Caco-2 (cell line): ENCODE data around the gene DHH. TPM values are rescaled to one million over a fixed set of nuclear protein-coding genes. Genes with fewer than 3 reads are reported as not detected.

Source experiments
- BruUV-seq: library from RNA; stranded (reverse); fragments of 400-500 nt; replicated peaks from 2 replicates; lab custom pipeline; 2021; lab: Mats Ljungman, UMichigan
- CTCF ChIA-PET: fragments of 300-600 bp; sonication (Branson Sonifier 250); formaldehyde crosslinking; loops from one replicate; lab custom pipeline; 2022; ENCODE audit warnings: antibody characterized with exemption; lab: Charles Lee
- POLR2A ChIA-PET: fragments of 300-600 bp; sonication (Branson Sonifier 250); formaldehyde crosslinking; loops from one replicate; lab custom pipeline; 2022; ENCODE audit warnings: antibody characterized with exemption; lab: Charles Lee
- DNase-seq, 2 experiments: peaks; one replicate each; pipeline versions ENCODE4 v3.0.0 to v3.0.0-alpha.2; 2020 to 2022
- H3K27me3 ChIP-seq: replicated peaks from 2 replicates; pipeline ENCODE4 v1.6.0; 2011; ENCODE audit warnings: low read length; ENCODE audit not compliant: control insufficient read depth, insufficient read depth
- H3K36me3 ChIP-seq: 2 replicates; pipeline ENCODE4 v1.5.1; 2011; ENCODE audit warnings: low read length; ENCODE audit not compliant: control insufficient read depth, insufficient read depth
- H3K4me1 ChIP-seq: fragments of 250-450 bp; sonication (Bioruptor Pico); 2 replicates; pipeline ENCODE4 v1.5.1; 2020; ENCODE audit warnings: mild to moderate bottlenecking
- H3K4me3 ChIP-seq: 2 replicates; pipeline ENCODE4 v1.5.1; 2011; ENCODE audit warnings: low read depth, mild to moderate bottlenecking, control low read depth, low read length
- H3K9me3 ChIP-seq: fragments of 250-450 bp; sonication (Bioruptor Pico); 2 replicates; pipeline ENCODE4 v1.5.1; 2020; ENCODE audit warnings: mild to moderate bottlenecking, moderate library complexity
- H3K27ac Mint-ChIP-seq: one replicate; pipeline ENCODE4 v1.8.0; 2022; ENCODE audit warnings: mixed read lengths; ENCODE audit not compliant: unreplicated experiment
- H3K27me3 Mint-ChIP-seq: one replicate; pipeline ENCODE4 v1.8.0; 2022; ENCODE audit warnings: mixed read lengths; ENCODE audit not compliant: insufficient read depth, unreplicated experiment
- H3K36me3 Mint-ChIP-seq: one replicate; pipeline ENCODE4 v1.8.0; 2022; ENCODE audit warnings: mild to moderate bottlenecking, mixed read lengths; ENCODE audit not compliant: insufficient read depth, unreplicated experiment
- H3K4me1 Mint-ChIP-seq: one replicate; pipeline ENCODE4 v1.8.0; 2022; ENCODE audit warnings: low read depth, mixed read lengths; ENCODE audit not compliant: unreplicated experiment
- H3K4me3 Mint-ChIP-seq: one replicate; pipeline ENCODE4 v1.8.0; 2022; ENCODE audit warnings: mild to moderate bottlenecking, moderate library complexity, mixed read lengths; ENCODE audit not compliant: unreplicated experiment
- H3K9me3 Mint-ChIP-seq: one replicate; pipeline ENCODE4 v1.8.0; 2022; ENCODE audit warnings: mixed read lengths; ENCODE audit not compliant: unreplicated experiment
- intact Hi-C: fragments of 100-400 bp; cut with micrococcal nuclease; formaldehyde crosslinking; loops from one replicate; pipeline ENCODE4 v1.10.0; 2022; ENCODE audit not compliant: unreplicated experiment
- total RNA-seq: library from RNA; stranded (reverse); gene quantifications from 2 replicates; pipeline ENCODE4 v1.2.3, GENCODE V29; 2022
- TF ChIP-seq, protein P1 (sequence below), 2 experiments: fragments of 200-600 bp in 1 of 2; IDR thresholded peaks; 1 replicate in 1 of 2; 2 replicates in 1 of 2; pipeline versions ENCODE4 v1.5.1 to v1.8.0; 2011 to 2022; ENCODE audit warnings: antibody characterized with exemption in 1 of 2, control low read depth in 1 of 2, inconsistent platforms in 1 of 2, low read depth in 1 of 2, low read length in 1 of 2, mild to moderate bottlenecking in 1 of 2, moderate library complexity in 1 of 2; ENCODE audit not compliant: insufficient read depth in 1 of 2, severe bottlenecking in 1 of 2, unreplicated experiment in 1 of 2

The DHH gene
- total RNA-seq, 1 experiment from 2014 or later, result 0.16 TPM

- peak overlapping the region; percentile 97 for H3K27ac Mint-ChIP-seq
- ChIA-PET POLR2A (no interaction called here), CTCF (no interaction called here)
- peaks cover 11% of the 10 kb centered on the region for H3K4me1 Mint-ChIP-seq
- no peaks in the 10 kb centered on the region for H3K9me3 Mint-ChIP-seq
- Histone ChIP-seq H3K9me3 (no peaks in the 10 kb centered on the region), H3K4me1 (peaks cover 17% of the 10 kb centered on the region), H3K4me3 (peak overlapping the region; percentile 91), H3K27me3 (no peaks in the 10 kb centered on the region), H3K36me3 (no peaks in the 10 kb centered on the region)
- intact Hi-C loops, result no loop called here
- H3K36me3 Mint-ChIP-seq, result peaks cover 11% of the 10 kb centered on the region
- peak overlapping the region; percentile 83 for H3K4me3 Mint-ChIP-seq
- TF ChIP-seq, protein P1, sequence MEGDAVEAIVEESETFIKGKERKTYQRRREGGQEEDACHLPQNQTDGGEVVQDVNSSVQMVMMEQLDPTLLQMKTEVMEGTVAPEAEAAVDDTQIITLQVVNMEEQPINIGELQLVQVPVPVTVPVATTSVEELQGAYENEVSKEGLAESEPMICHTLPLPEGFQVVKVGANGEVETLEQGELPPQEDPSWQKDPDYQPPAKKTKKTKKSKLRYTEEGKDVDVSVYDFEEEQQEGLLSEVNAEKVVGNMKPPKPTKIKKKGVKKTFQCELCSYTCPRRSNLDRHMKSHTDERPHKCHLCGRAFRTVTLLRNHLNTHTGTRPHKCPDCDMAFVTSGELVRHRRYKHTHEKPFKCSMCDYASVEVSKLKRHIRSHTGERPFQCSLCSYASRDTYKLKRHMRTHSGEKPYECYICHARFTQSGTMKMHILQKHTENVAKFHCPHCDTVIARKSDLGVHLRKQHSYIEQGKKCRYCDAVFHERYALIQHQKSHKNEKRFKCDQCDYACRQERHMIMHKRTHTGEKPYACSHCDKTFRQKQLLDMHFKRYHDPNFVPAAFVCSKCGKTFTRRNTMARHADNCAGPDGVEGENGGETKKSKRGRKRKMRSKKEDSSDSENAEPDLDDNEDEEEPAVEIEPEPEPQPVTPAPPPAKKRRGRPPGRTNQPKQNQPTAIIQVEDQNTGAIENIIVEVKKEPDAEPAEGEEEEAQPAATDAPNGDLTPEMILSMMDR (IDR thresholded peaks at IDR 0.05; ENCODE audit: insufficient read depth in 1 of 2, low read depth in 1 of 2, low read length in 1 of 2, severe bottlenecking in 1 of 2, unreplicated experiment in 1 of 2), result no peak
- DNase-seq, result no peak
- BruUV-seq, result TSS peak; percentile 44
- H3K27me3 Mint-ChIP-seq, result no peaks in the 10 kb centered on the region
These were observed 33.4 kb downstream of the DHH start for GRCh38 chr12:49061157-49061650.

- H3K4me1 ChIP-seq, result peaks cover 17% of the 10 kb centered on the region
- DNase-seq, result peak; percentile 95
- Mint-ChIP-seq H3K9me3 (no peaks in the 10 kb centered on the region), H3K36me3 (peaks cover 17% of the 10 kb centered on the region), H3K4me1 (peaks cover 16% of the 10 kb centered on the region), H3K27me3 (no peaks in the 10 kb centered on the region), H3K4me3 (peak within 1 kb of the TSS; percentile 83), H3K27ac (peak within 1 kb of the TSS; percentile 97)
- H3K27me3 ChIP-seq, result no peaks in the 10 kb centered on the region
- peaks cover 3% of the 10 kb centered on the region; the same call in 1 of the 2 replicates for H3K36me3 ChIP-seq
- ChIA-PET CTCF (interaction anchor here (1.0 kb wide), 1 partner anchor 9 kb away, joined by 4 read pairs; the partner anchor contains the start of gene RHEBL1), POLR2A (no interaction called here)
- TF ChIP-seq, protein P1 (IDR thresholded peaks at IDR 0.05; ENCODE audit: insufficient read depth in 1 of 2, low read depth in 1 of 2, low read length in 1 of 2, severe bottlenecking in 1 of 2, unreplicated experiment in 1 of 2), result peak in 1 of 2 experiments; percentile 50
- no peaks in the 10 kb centered on the region for H3K9me3 ChIP-seq
- BruUV-seq, result TSS peak; percentile 43
- intact Hi-C loops, result no loop called here
- peak within 1 kb of the TSS; percentile 91 for H3K4me3 ChIP-seq
These were observed 34.1 kb downstream of the DHH start, which contains the start of gene KMT2D for GRCh38 chr12:49060237-49061156. TSS of gene KMT2D (minus strand) at chr12:49060794. CDS start at chr12:49055324, 5,470 bp downstream.
